Activated B cell treated with CpG ODN at 0.5 μM for 24 hours (primary cell): Measurements from ENCODE around the gene IGSF9. TPM values are rescaled to one million over a fixed set of nuclear protein-coding genes. Genes with fewer than 3 reads are reported as not detected.
A peak's percentile ranks its signal among the peaks of the same experiment; 100 is the strongest.

ENCODE experiments used
- ATAC-seq: fragments of 200-7000 bp; cut with Tn5 transposase; one replicate; pipeline ENCODE4 v1.10.0; 2021; ENCODE audit warnings: low read depth, mild to moderate bottlenecking, moderate library complexity
- CTCF ChIA-PET: fragments of 350-600 bp; sonication (Branson Sonifier 250); formaldehyde crosslinking; loops from one replicate; lab custom pipeline; 2021; ENCODE audit warnings: antibody characterized with exemption; lab: Charles Lee
- POLR2A ChIA-PET: fragments of 350-600 bp; sonication (Branson Sonifier 250); formaldehyde crosslinking; loops from one replicate; lab custom pipeline; 2021; ENCODE audit warnings: antibody characterized with exemption; lab: Charles Lee
- DNase-seq: peaks from one replicate; pipeline ENCODE4 v3.0.0; 2022
- H3K27ac Mint-ChIP-seq: one replicate; pipeline ENCODE4 v1.8.0; 2020; ENCODE audit warnings: mixed read lengths
- H3K27me3 Mint-ChIP-seq: one replicate; pipeline ENCODE4 v1.8.0; 2021; ENCODE audit warnings: mixed read lengths
- H3K36me3 Mint-ChIP-seq: one replicate; pipeline ENCODE4 v1.8.0; 2021; ENCODE audit warnings: low read depth, mixed read lengths
- H3K4me1 Mint-ChIP-seq: one replicate; pipeline ENCODE4 v1.8.0; 2021; ENCODE audit warnings: mixed read lengths
- H3K4me3 Mint-ChIP-seq: one replicate; pipeline ENCODE4 v1.8.0; 2020; ENCODE audit warnings: mild to moderate bottlenecking, mixed read lengths
- H3K9me3 Mint-ChIP-seq: one replicate; pipeline ENCODE4 v1.8.0; 2020; ENCODE audit warnings: mixed read lengths
- CTCF ChIP-seq: fragments of 200-600 bp; IDR thresholded peaks from one replicate; pipeline ENCODE4 v1.8.0; 2022; ENCODE audit warnings: antibody characterized with exemption, mild to moderate bottlenecking
- intact Hi-C: fragments of 100-400 bp; cut with micrococcal nuclease; formaldehyde crosslinking; loops from one replicate; pipeline ENCODE4 v1.15.1; 2024
- total RNA-seq: library from RNA; stranded (reverse); gene quantifications from 2 replicates; pipeline ENCODE4 v1.2.3, GENCODE V29; 2022

Gene IGSF9
- total RNA-seq, 1 donor from 2014 or later = not detected

- ChIA-PET CTCF (no interaction called here), POLR2A (interaction anchor here (1.0 kb wide), 1 partner anchor 8 kb away, joined by 5 read pairs; no protein-coding TSS in a partner anchor)
- no peaks in the 10 kb centered on the region for H3K27me3 Mint-ChIP-seq
- H3K9me3 Mint-ChIP-seq = no peaks in the 10 kb centered on the region
- TF ChIP-seq CTCF = no peak
- H3K36me3 Mint-ChIP-seq = peaks cover 11% of the 10 kb centered on the region
- no peak overlapping the region for H3K4me3 Mint-ChIP-seq
- peaks cover 24% of the 10 kb centered on the region for H3K4me1 Mint-ChIP-seq
- intact Hi-C loops = loop anchor here (10.0 kb wide), 1 partner anchor 336 kb away; the partner anchor contains the start of gene DCAF8
- H3K27ac Mint-ChIP-seq = no peak overlapping the region
- ATAC-seq = no peak
- no peak for DNase-seq
Measured at GRCh38 chr1:159928491-159929050, 16.8 kb downstream of the IGSF9 start.

- H3K27ac Mint-ChIP-seq = no peak overlapping the region
- no peak for ATAC-seq
- POLR2A ChIA-PET = no interaction called here
Measured at GRCh38 chr1:159927849-159928431, 17.5 kb downstream of the IGSF9 start.

GRCh38 chr1:159927211-159927848 lies 18.1 kb downstream of the IGSF9 start:
- no peaks in the 10 kb centered on the region for H3K9me3 Mint-ChIP-seq
- POLR2A ChIA-PET = no interaction called here
- peaks cover 37% of the 10 kb centered on the region for H3K4me1 Mint-ChIP-seq
- no peaks in the 10 kb centered on the region for H3K27me3 Mint-ChIP-seq
- no peak overlapping the region for H3K4me3 Mint-ChIP-seq
- DNase-seq (no peak), ATAC-seq (no peak)
- no peak overlapping the region for H3K27ac Mint-ChIP-seq
- intact Hi-C loops = loop anchor here (10.0 kb wide), 1 partner anchor 337 kb away; the partner anchor contains the start of gene DCAF8
- H3K36me3 Mint-ChIP-seq = peaks cover 17% of the 10 kb centered on the region
- no peak for TF ChIP-seq CTCF
- CTCF ChIA-PET = interaction anchor here (3.1 to 6.4 kb wide), 2 partner anchors 36 to 79 kb away, joined by 15 to 52 read pairs; no protein-coding TSS in a partner anchor

More at GRCh38 chr1:159927849-159928431, 17.5 kb downstream of the IGSF9 start:
- Mint-ChIP-seq H3K36me3 (peaks cover 17% of the 10 kb centered on the region), H3K27me3 (no peaks in the 10 kb centered on the region), H3K9me3 (no peaks in the 10 kb centered on the region), H3K4me1 (peaks cover 30% of the 10 kb centered on the region), H3K4me3 (no peak overlapping the region)
- DNase-seq = no peak
- CTCF ChIA-PET = interaction anchor here (3.1 kb wide), 1 partner anchor 79 kb away, joined by 15 read pairs; no protein-coding TSS in a partner anchor
- intact Hi-C loops = loop anchor here (10.0 kb wide), 1 partner anchor 337 kb away; the partner anchor contains the start of gene DCAF8
- TF ChIP-seq CTCF = no peak

GRCh38 chr1:159925719-159926078 lies 19.7 kb downstream of the IGSF9 start:
- no peak for ATAC-seq
- DNase-seq = no peak
- Mint-ChIP-seq H3K9me3 (no peaks in the 10 kb centered on the region), H3K4me3 (peak overlapping the region; percentile 99), H3K36me3 (peaks cover 24% of the 10 kb centered on the region), H3K4me1 (peaks cover 51% of the 10 kb centered on the region), H3K27me3 (no peaks in the 10 kb centered on the region), H3K27ac (peak overlapping the region; percentile 99)
- ChIA-PET CTCF (interaction anchor here (0.8 to 6.4 kb wide), 3 partner anchors 10 to 81 kb away, joined by 3 to 52 read pairs (median 15); no protein-coding TSS in a partner anchor), POLR2A (interaction anchor here (0.6 to 2.9 kb wide), 11 partner anchors 8 to 858 kb away, joined by 3 to 16 read pairs (median 4); partner anchors contain the start of genes AIM2, IGSF8 and IGSF9)
- intact Hi-C loops = loop anchor here (1.0 to 10.0 kb wide), 2 partner anchors 34 to 339 kb away; partner anchors contain the start of gene DCAF8
- TF ChIP-seq CTCF = no peak
